Neural cell (in vitro differentiated cells): ENCODE data around the gene LETM1. TPM values are rescaled to one million over a fixed set of nuclear protein-coding genes. Genes with fewer than 3 reads are reported as not detected.

Experiments
- H2AFZ ChIP-seq: fragments of 200-600, 300-800 bp; sonication (generic), shearing (Covaris generic); 2 replicates; pipeline ENCODE4 v1.6.0; 2014; ENCODE audit warnings: low read depth, mild to moderate bottlenecking, antibody characterized with exemption, low read length, moderate library complexity
- H3F3A ChIP-seq: fragments of 200-600 bp; shearing (Covaris generic); 2 replicates; pipeline ENCODE4 v1.6.1; 2016; ENCODE audit warnings: mild to moderate bottlenecking, moderate library complexity, mixed read lengths, antibody characterized with exemption, low read length; ENCODE audit not compliant: insufficient read depth, poor library complexity, severe bottlenecking
- H3K27ac ChIP-seq: fragments of 200-600, 300-800 bp; sonication (generic), shearing (Covaris generic); 2 replicates; pipeline ENCODE4 v1.5.1; 2014; ENCODE audit warnings: mild to moderate bottlenecking, low read length, moderate library complexity
- H3K27me3 ChIP-seq: fragments of 300-800, 200-600 bp; sonication (generic), shearing (Covaris generic); 2 replicates; pipeline ENCODE4 v1.6.0; 2014; ENCODE audit warnings: mild to moderate bottlenecking, low read depth, low read length, moderate library complexity; ENCODE audit not compliant: insufficient read depth
- H3K36me3 ChIP-seq: fragments of 300-800, 200-600 bp; sonication (generic), shearing (Covaris generic); 2 replicates; pipeline ENCODE4 v1.5.1; 2014; ENCODE audit warnings: mild to moderate bottlenecking, antibody characterized with exemption, low read length, moderate library complexity; ENCODE audit not compliant: insufficient read depth
- H3K4me2 ChIP-seq: fragments of 300-800, 200-600 bp; sonication (generic), shearing (Covaris generic); 2 replicates; pipeline ENCODE4 v1.6.0; 2014; ENCODE audit warnings: mild to moderate bottlenecking, low read length
- H3K4me3 ChIP-seq: fragments of 300-800, 200-600 bp; sonication (generic), shearing (Covaris generic); 2 replicates; pipeline ENCODE4 v1.5.1; 2014; ENCODE audit warnings: mild to moderate bottlenecking, low read length, moderate library complexity
- H3K79me2 ChIP-seq: fragments of 200-600 bp; shearing (Covaris generic); replicated peaks from 2 replicates; pipeline ENCODE4 v1.6.0; 2014; ENCODE audit warnings: mild to moderate bottlenecking, low read length, moderate library complexity; ENCODE audit not compliant: insufficient read depth
- H3K9ac ChIP-seq: fragments of 300-800, 200-600 bp; sonication (generic), shearing (Covaris generic); 2 replicates; pipeline ENCODE4 v1.6.1; 2016; ENCODE audit warnings: mild to moderate bottlenecking, low read length, mixed read lengths
- H3K9me2 ChIP-seq: fragments of 200-600 bp; shearing (Covaris generic); 2 replicates; pipeline ENCODE4 v1.6.1; 2016; ENCODE audit warnings: mild to moderate bottlenecking, low read length, mixed read lengths; ENCODE audit not compliant: insufficient read depth
- H3K9me3 ChIP-seq: fragments of 200-600, 300-800 bp; sonication (generic), shearing (Covaris generic); 2 replicates; pipeline ENCODE4 v1.6.1; 2016; ENCODE audit warnings: mild to moderate bottlenecking, mixed run types, low read length, moderate library complexity, mixed read lengths
- H4K20me1 ChIP-seq: fragments of 200-600 bp; shearing (Covaris generic); 2 replicates; pipeline ENCODE4 v1.6.1; 2016; ENCODE audit warnings: mild to moderate bottlenecking, mixed run types; ENCODE audit not compliant: insufficient read depth
- CTCF ChIP-seq: fragments of 450-650 bp; IDR thresholded peaks from 2 replicates; pipeline ENCODE4 v1.5.1; 2014; ENCODE audit warnings: antibody characterized with exemption, mild to moderate bottlenecking, moderate library complexity; ENCODE audit not compliant: poor library complexity, severe bottlenecking
- EP300 ChIP-seq: fragments of 450-650 bp; conservative IDR thresholded peaks from 2 replicates; pipeline ENCODE4 v1.6.1; 2014; ENCODE audit warnings: antibody characterized with exemption, mild to moderate bottlenecking, moderate library complexity; ENCODE audit not compliant: poor library complexity, severe bottlenecking
- EZH2 ChIP-seq: fragments of 200-600, 300-800 bp; shearing (Covaris generic), sonication (generic); IDR thresholded peaks from 2 replicates; pipeline ENCODE4 v1.6.1; 2014; ENCODE audit warnings: antibody characterized with exemption, low read length, borderline replicate concordance, mild to moderate bottlenecking; ENCODE audit not compliant: insufficient read depth, poor library complexity, severe bottlenecking
- MXI1 ChIP-seq: fragments of 450-650 bp; conservative IDR thresholded peaks from 2 replicates; pipeline ENCODE4 v1.6.1; 2014; ENCODE audit warnings: antibody characterized with exemption, mild to moderate bottlenecking; ENCODE audit not compliant: poor library complexity, severe bottlenecking
- POLR2AphosphoS5 ChIP-seq: IDR thresholded peaks from 2 replicates; pipeline ENCODE4 v1.6.1; 2012
- RAD21 ChIP-seq: fragments of 450-650 bp; conservative IDR thresholded peaks from 2 replicates; pipeline ENCODE4 v1.6.1; 2014; ENCODE audit warnings: antibody characterized with exemption, mild to moderate bottlenecking, moderate library complexity
- REST ChIP-seq: IDR thresholded peaks from 2 replicates; pipeline ENCODE4 v1.6.1; 2012; ENCODE audit warnings: borderline replicate concordance
- SMC3 ChIP-seq: fragments of 450-650 bp; conservative IDR thresholded peaks from 2 replicates; pipeline ENCODE4 v1.6.1; 2014; ENCODE audit warnings: antibody characterized with exemption, mild to moderate bottlenecking, moderate library complexity; ENCODE audit not compliant: poor library complexity
- TAF1 ChIP-seq: IDR thresholded peaks from 2 replicates; pipeline ENCODE4 v1.6.1; 2012; ENCODE audit warnings: low read depth
- polyA plus RNA-seq: library from polyadenylated mRNA; depleted of rRNA; stranded (reverse); fragments of >200 nt; gene quantifications from 2 replicates; pipeline ENCODE4 v1.2.3, GENCODE V29; 2014

The LETM1 gene
- polyA plus RNA-seq, 1 donor from 2014 or later: 38.9 TPM

DNA sequence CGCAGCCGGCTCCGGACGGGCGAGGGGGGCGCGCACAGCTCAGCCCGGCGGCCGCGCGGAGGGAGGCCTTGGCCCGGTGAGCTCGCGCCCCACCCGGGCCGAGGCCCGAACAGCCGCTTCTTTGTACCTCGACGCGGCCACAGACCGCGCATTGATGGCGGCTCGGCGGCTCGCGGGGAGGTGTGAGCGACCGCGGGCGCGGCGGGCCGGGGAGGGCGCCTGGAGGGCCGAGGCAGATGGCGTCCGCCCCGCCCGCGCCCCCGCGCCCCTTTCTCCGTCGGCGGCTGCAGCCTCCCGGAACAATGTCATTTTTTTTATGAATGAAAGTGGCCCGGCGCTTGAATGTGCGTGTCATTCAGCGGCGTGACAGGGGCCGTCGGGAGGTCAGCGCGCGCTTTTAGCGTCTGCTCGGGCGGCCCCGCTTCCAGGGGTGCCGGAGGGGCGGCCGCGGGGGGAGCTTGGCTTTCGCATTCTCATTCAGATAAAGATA lies 61.1 kb downstream of the LETM1 start:
- Histone ChIP-seq H3K4me3 (peak overlapping the region; percentile 41), H3K9me2 (no peaks in the 10 kb centered on the region), H3K9ac (no peak overlapping the region), H3K36me3 (no peaks in the 10 kb centered on the region), H3K79me2 (no peaks in the 10 kb centered on the region), H3K27ac (no peak overlapping the region), H3K9me3 (no peaks in the 10 kb centered on the region), H4K20me1 (no peaks in the 10 kb centered on the region), H2AFZ (no peak overlapping the region), H3K27me3 (peaks cover 47% of the 10 kb centered on the region), H3F3A (no peaks in the 10 kb centered on the region), H3K4me2 (no peak overlapping the region)
- TF ChIP-seq POLR2AphosphoS5: no peak
- no peak for TF ChIP-seq EZH2
- TF ChIP-seq REST: no peak
- no peak for TF ChIP-seq MXI1
- TF ChIP-seq CTCF: no peak
- TF ChIP-seq SMC3: no peak
- no peak for TF ChIP-seq RAD21
- TF ChIP-seq TAF1: no peak
- TF ChIP-seq EP300: no peak

GRCh38 chr4:1793940-1794808 lies 61.8 kb downstream of the LETM1 start:
- H3K79me2 ChIP-seq: no peaks in the 10 kb centered on the region
- H3K27ac ChIP-seq: no peak overlapping the region
- no peak overlapping the region for H2AFZ ChIP-seq
- H3K36me3 ChIP-seq: no peaks in the 10 kb centered on the region
- no peak for TF ChIP-seq POLR2AphosphoS5
- peak; percentile 77 for TF ChIP-seq EZH2
- H3K4me2 ChIP-seq: no peak overlapping the region
- H3K27me3 ChIP-seq: peaks cover 47% of the 10 kb centered on the region
- no peak overlapping the region for H3K9ac ChIP-seq
- peak overlapping the region; percentile 57 for H3K4me3 ChIP-seq
- no peaks in the 10 kb centered on the region for H3K9me3 ChIP-seq
- H3K9me2 ChIP-seq: no peaks in the 10 kb centered on the region
- no peaks in the 10 kb centered on the region for H3F3A ChIP-seq
- no peaks in the 10 kb centered on the region for H4K20me1 ChIP-seq
